HCT116 (cell line): ENCODE results near the gene ZFHX2. TPM values are rescaled to one million over a fixed set of nuclear protein-coding genes. Genes with fewer than 3 reads are reported as not detected.

Experiments used
- ATAC-seq: fragments of 200-7000 bp; cut with Tn5 transposase; 2 replicates; pipeline ENCODE4 v1.9.1; 2020; ENCODE audit warnings: mild to moderate bottlenecking, moderate library complexity
- BruUV-seq: library from RNA; stranded (reverse); fragments of 400-500 nt; replicated peaks from 2 replicates; lab custom pipeline; 2021; lab: Mats Ljungman, UMichigan
- CTCF ChIA-PET: fragments of 300-600 bp; sonication (Branson Sonifier 250); formaldehyde crosslinking; loops from one replicate; lab custom pipeline; 2021; ENCODE audit warnings: antibody characterized with exemption; lab: Charles Lee
- POLR2A ChIA-PET: fragments of 300-600, 350-600 bp; sonication (Branson Sonifier 250); formaldehyde crosslinking; loops from one replicate; lab custom pipeline; 2021; ENCODE audit warnings: antibody characterized with exemption; lab: Charles Lee
- RAD21 ChIA-PET, 2 experiments: fragments of 300-600 bp; sonication (Branson Sonifier 250); formaldehyde crosslinking; loops; one replicate each; lab custom pipeline; 2023; ENCODE audit warnings: low total read pairs in 2 of 2; ENCODE audit not compliant: uncharacterized antibody in 2 of 2, unreplicated experiment in 2 of 2, low non-redundant PET in 1 of 2; lab: Charles Lee
- DNase-seq: peaks from one replicate; pipeline ENCODE4 v3.0.0-alpha.2; 2010; ENCODE audit warnings: low read depth, low spot score
- H2AFZ ChIP-seq: fragments of 200-600 bp; shearing (Covaris generic), sonication (generic); 2 replicates; pipeline ENCODE4 v1.6.1; 2017; ENCODE audit warnings: low read depth, mixed run types, mixed read lengths, antibody characterized with exemption, low read length; ENCODE audit not compliant: poor library complexity, severe bottlenecking
- H3K27ac ChIP-seq: 2 replicates; pipeline ENCODE4 v1.5.1; 2012; ENCODE audit warnings: low read depth, low read length
- H3K27me3 ChIP-seq: fragments of 200-600 bp; sonication (generic); 2 replicates; pipeline ENCODE4 v1.6.1; 2016; ENCODE audit warnings: mixed run types, low read length, mixed read lengths; ENCODE audit not compliant: insufficient read depth
- H3K36me3 ChIP-seq, 2 experiments: fragments of 200-500 bp in 1 of 2; fragments of 200-600 bp in 1 of 2; sonication (Bioruptor generic) in 1 of 2; sonication (generic) in 1 of 2; 2 replicates each; pipeline versions ENCODE4 v1.5.1 to v1.6.1; 2014 to 2016; ENCODE audit warnings: low read length in 2 of 2, inconsistent platforms in 1 of 2, mixed read lengths in 1 of 2, mixed run types in 1 of 2; ENCODE audit not compliant: insufficient read depth in 2 of 2, control insufficient read depth in 1 of 2
- H3K4me1 ChIP-seq, 2 experiments: fragments of 200-600 bp in 1 of 2; sonication (generic) in 1 of 2; 2 replicates each; pipeline versions ENCODE4 v1.5.1 to v1.6.1; 2012 to 2017; ENCODE audit warnings: low read length in 2 of 2, inconsistent platforms in 1 of 2, mild to moderate bottlenecking in 1 of 2, mixed read lengths in 1 of 2, mixed run types in 1 of 2, moderate library complexity in 1 of 2; ENCODE audit not compliant: insufficient read depth in 2 of 2, control insufficient read depth in 1 of 2
- H3K4me2 ChIP-seq: fragments of 200-600 bp; sonication (generic); 2 replicates; pipeline ENCODE4 v1.6.1; 2017; ENCODE audit warnings: mixed run types, low read length, mixed read lengths
- H3K4me3 ChIP-seq, 2 experiments: fragments of 200-600 bp in 1 of 2; sonication (generic) in 1 of 2; replicated peaks in 1 of 2; 2 replicates each; pipeline ENCODE4 v1.5.1; 2011 to 2016; ENCODE audit warnings: low read length in 2 of 2, control low read depth in 1 of 2, low read depth in 1 of 2, mild to moderate bottlenecking in 1 of 2, mixed read lengths in 1 of 2, mixed run types in 1 of 2
- H3K79me2 ChIP-seq: fragments of 200-600 bp; sonication (generic); 2 replicates; pipeline ENCODE4 v1.6.1; 2017; ENCODE audit warnings: mild to moderate bottlenecking, mixed run types, low read length, moderate library complexity, mixed read lengths; ENCODE audit not compliant: insufficient read depth
- H3K9ac ChIP-seq: fragments of 200-600 bp; sonication (generic); 2 replicates; pipeline ENCODE4 v1.6.1; 2016; ENCODE audit warnings: low read length, mixed read lengths
- H3K9me2 ChIP-seq: fragments of 200-600 bp; sonication (generic), shearing (Covaris generic); 2 replicates; pipeline ENCODE4 v1.6.1; 2017; ENCODE audit warnings: mixed run types, mild to moderate bottlenecking, moderate library complexity; ENCODE audit not compliant: insufficient read depth
- H3K9me3 ChIP-seq, 2 experiments: fragments of 200-500 bp in 1 of 2; fragments of 200-600 bp in 1 of 2; sonication (Bioruptor generic) in 1 of 2; sonication (generic) in 1 of 2; 2 replicates each; pipeline ENCODE4 v1.6.1; 2014 to 2017; ENCODE audit warnings: low read length in 2 of 2, mixed read lengths in 2 of 2, inconsistent platforms in 1 of 2, low read depth in 1 of 2, mild to moderate bottlenecking in 1 of 2, mixed run types in 1 of 2, moderate library complexity in 1 of 2; ENCODE audit not compliant: control insufficient read depth in 1 of 2, insufficient read depth in 1 of 2
- H4K20me1 ChIP-seq: fragments of 200-600 bp; sonication (generic), shearing (Covaris generic); 2 replicates; pipeline ENCODE4 v1.6.1; 2017; ENCODE audit warnings: mixed run types, mild to moderate bottlenecking, moderate library complexity; ENCODE audit not compliant: insufficient read depth
- FOSL1 ChIP-seq: IDR thresholded peaks from 2 replicates; pipeline ENCODE4 v1.6.1; 2012; ENCODE audit warnings: low read depth
- REST ChIP-seq: IDR thresholded peaks from 2 replicates; pipeline ENCODE4 v1.6.1; 2012; ENCODE audit warnings: low read depth
- SRF ChIP-seq: IDR thresholded peaks from 2 replicates; pipeline ENCODE4 v1.6.1; 2012; ENCODE audit warnings: low read depth
- TCF7L2 ChIP-seq: IDR thresholded peaks from 2 replicates; pipeline ENCODE4 v1.7.0; 2011; ENCODE audit warnings: borderline replicate concordance, inconsistent platforms; ENCODE audit not compliant: insufficient read depth, insufficient read length; ENCODE audit errors: extremely low read depth
- YY1 ChIP-seq: IDR thresholded peaks from 2 replicates; pipeline ENCODE4 v1.6.1; 2011; ENCODE audit warnings: low read length, low read depth, moderate library complexity, mild to moderate bottlenecking; ENCODE audit not compliant: insufficient replicate concordance; ENCODE audit errors: extremely low read depth
- ZNF274 ChIP-seq: fragments of 200-500 bp; sonication (Bioruptor generic); IDR thresholded peaks from 2 replicates; pipeline ENCODE4 v1.6.1; 2014; ENCODE audit warnings: mild to moderate bottlenecking, low read depth, low read length, inconsistent platforms
- intact Hi-C: fragments of 100-400 bp; cut with micrococcal nuclease; formaldehyde crosslinking; loops from 2 replicates; pipeline ENCODE4 v1.10.0; 2022
- total RNA-seq: library from RNA; stranded (reverse); gene quantifications from one replicate; pipeline ENCODE4 v1.2.1, GENCODE V29; 2021; ENCODE audit not compliant: unreplicated experiment

The ZFHX2 gene
- total RNA-seq, 1 experiment from 2014 or later, result 3.6 TPM

- no peak for TF ChIP-seq ZNF274
- Histone ChIP-seq H3K27ac (no peak overlapping the region), H3K9ac (no peak overlapping the region), H2AFZ (no peak overlapping the region), H4K20me1 (no peaks in the 10 kb centered on the region), H3K4me2 (no peak overlapping the region), H3K4me3 (no peak overlapping the region), H3K27me3 (no peaks in the 10 kb centered on the region), H3K79me2 (no peaks in the 10 kb centered on the region), H3K4me1 (peaks cover 0 to 9% of the 10 kb centered on the region in 2 experiments; a peak in 2 of 4 replicates), H3K9me3 (no peaks in the 10 kb centered on the region), H3K36me3 (no peaks in the 10 kb centered on the region), H3K9me2 (no peaks in the 10 kb centered on the region)
- ATAC-seq (no peak), DNase-seq (no peak)
- intact Hi-C loops, result no loop called here
- no TSS peak for BruUV-seq
- ChIA-PET RAD21 (no interaction called here), CTCF (interaction anchor here (0.7 to 2.4 kb wide), 4 partner anchors 9 to 60 kb away, joined by 3 to 9 read pairs (median 5); no protein-coding TSS in a partner anchor), POLR2A (no interaction called here)
Observed at GRCh38 chr14:23538785-23539184, 12.8 kb downstream of the ZFHX2 start.

- no peaks in the 10 kb centered on the region for H3K9me2 ChIP-seq
- no peaks in the 10 kb centered on the region for H3K36me3 ChIP-seq
- BruUV-seq, result no TSS peak
- no peak for ATAC-seq
- H3K9ac ChIP-seq, result no peak overlapping the region
- H4K20me1 ChIP-seq, result no peaks in the 10 kb centered on the region
- no peaks in the 10 kb centered on the region for H3K9me3 ChIP-seq
- no peak overlapping the region for H3K27ac ChIP-seq
- DNase-seq, result no peak
- RAD21 ChIA-PET, result no interaction called here
- H2AFZ ChIP-seq, result no peak overlapping the region
- POLR2A ChIA-PET, result no interaction called here
- H3K4me1 ChIP-seq, result peaks cover 0 to 9% of the 10 kb centered on the region in 2 experiments; a peak in 2 of 4 replicates
- intact Hi-C loops, result no loop called here
- CTCF ChIA-PET, result interaction anchor here (1.3 to 2.4 kb wide), 3 partner anchors 10 to 59 kb away, joined by 5 to 9 read pairs (median 5); no protein-coding TSS in a partner anchor
- no peak overlapping the region for H3K4me3 ChIP-seq
- H3K79me2 ChIP-seq, result no peaks in the 10 kb centered on the region
- H3K27me3 ChIP-seq, result no peaks in the 10 kb centered on the region
- no peak overlapping the region for H3K4me2 ChIP-seq
- TF ChIP-seq SRF (no peak), REST (no peak), TCF7L2 (no peak), FOSL1 (no peak), YY1 (no peak)
- TF ChIP-seq, all 23 proteins: peak for 0
Observed at GRCh38 chr14:23538050-23538718, 13.4 kb downstream of the ZFHX2 start.
